Measurements from ENCODE around the gene EIF3L.

- TF ChIP-seq FOS (IDR thresholded peaks at IDR 0.05; ENCODE audit: borderline replicate concordance, insufficient read depth, low read length) (no peak), CTCF (IDR thresholded peaks at IDR 0.05; ENCODE audit: extremely low read depth in 1 of 2, insufficient read depth in 1 of 2, low read depth in 1 of 2, low read length in 2 of 2) (peak; percentile 29 to 36), MYC (IDR thresholded peaks at IDR 0.05; ENCODE audit: low read depth, low read length) (no peak), POLR2AphosphoS5 (IDR thresholded peaks at IDR 0.05; ENCODE audit: insufficient read depth, low read depth, low read length) (no peak), POLR2A (IDR thresholded peaks at IDR 0.05; ENCODE audit: low read depth, low read length) (no peak)
- TF ChIP-seq, protein P1, sequence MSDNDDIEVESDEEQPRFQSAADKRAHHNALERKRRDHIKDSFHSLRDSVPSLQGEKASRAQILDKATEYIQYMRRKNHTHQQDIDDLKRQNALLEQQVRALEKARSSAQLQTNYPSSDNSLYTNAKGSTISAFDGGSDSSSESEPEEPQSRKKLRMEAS (IDR thresholded peaks at IDR 0.05; ENCODE audit: insufficient read depth, insufficient read length) = no peak
Measured at GRCh38 chr22:37930270-37930951, 81.2 kb downstream of the EIF3L start.

Measured in endothelial cell of umbilical vein (primary cell).